Nephron (organoid): ENCODE measurements around the gene PACRG.
A peak's percentile ranks its signal among the peaks of the same experiment; 100 is the strongest.

Experiments
- H3K27ac Mint-ChIP-seq, 3 experiments: 2 replicates each; pipeline ENCODE4 v1.8.0; 2020; ENCODE audit warnings: mixed read lengths in 3 of 3, mild to moderate bottlenecking in 2 of 3, moderate library complexity in 1 of 3
- H3K27me3 Mint-ChIP-seq: 2 replicates; pipeline ENCODE4 v1.8.0; 2021; ENCODE audit warnings: low read depth, mild to moderate bottlenecking, moderate library complexity, mixed read lengths
- H3K36me3 Mint-ChIP-seq: 2 replicates; pipeline ENCODE4 v1.8.0; 2020; ENCODE audit warnings: low read depth, mixed read lengths
- H3K4me1 Mint-ChIP-seq: 2 replicates; pipeline ENCODE4 v1.8.0; 2020; ENCODE audit warnings: mixed read lengths
- H3K4me3 Mint-ChIP-seq, 3 experiments: 2 replicates each; pipeline ENCODE4 v1.8.0; 2020; ENCODE audit warnings: mild to moderate bottlenecking in 3 of 3, mixed read lengths in 3 of 3, moderate library complexity in 2 of 3
- H3K9me3 Mint-ChIP-seq: 2 replicates; pipeline ENCODE4 v1.8.0; 2020; ENCODE audit warnings: mixed read lengths
- CTCF ChIP-seq, 3 experiments: fragments of 200-600 bp; sonication (generic); IDR thresholded peaks; one replicate each; pipeline ENCODE4 v1.5.0; 2021; ENCODE audit warnings: antibody characterized with exemption in 3 of 3; ENCODE audit not compliant: unreplicated experiment in 3 of 3

The PACRG gene

GRCh38 chr6:162904069-162904663, 176.4 kb downstream of the PACRG start:
- no peaks in the 10 kb centered on the region for H3K36me3 Mint-ChIP-seq
- H3K27me3 Mint-ChIP-seq: no peaks in the 10 kb centered on the region
- H3K4me1 Mint-ChIP-seq: no peaks in the 10 kb centered on the region

GRCh38 chr6:162906479-162906878, 178.7 kb downstream of the PACRG start:
- no peak for TF ChIP-seq CTCF (IDR thresholded peaks at IDR 0.05; ENCODE audit: unreplicated experiment in 3 of 3)
- Mint-ChIP-seq H3K36me3 (no peaks in the 10 kb centered on the region), H3K9me3 (peaks cover 2% of the 10 kb centered on the region), H3K4me1 (no peaks in the 10 kb centered on the region), H3K27ac (no peak overlapping the region), H3K27me3 (no peaks in the 10 kb centered on the region), H3K4me3 (no peak overlapping the region)

More at GRCh38 chr6:162904069-162904663, 176.4 kb downstream of the PACRG start:
- H3K9me3 Mint-ChIP-seq: peaks cover 2% of the 10 kb centered on the region
- TF ChIP-seq CTCF (IDR thresholded peaks at IDR 0.05; ENCODE audit: unreplicated experiment in 3 of 3): no peak
- no peak overlapping the region for H3K27ac Mint-ChIP-seq
- H3K4me3 Mint-ChIP-seq: no peak overlapping the region

- no peaks in the 10 kb centered on the region for H3K27me3 Mint-ChIP-seq
- H3K4me1 Mint-ChIP-seq: no peaks in the 10 kb centered on the region
- H3K4me3 Mint-ChIP-seq: no peak overlapping the region
- H3K27ac Mint-ChIP-seq: no peak overlapping the region
- no peaks in the 10 kb centered on the region for H3K36me3 Mint-ChIP-seq
- H3K9me3 Mint-ChIP-seq: peaks cover 2% of the 10 kb centered on the region
- TF ChIP-seq CTCF (IDR thresholded peaks at IDR 0.05; ENCODE audit: unreplicated experiment in 3 of 3): peak in 1 of 3 experiments; percentile 39
Measured at GRCh38 chr6:162907876-162908481, 180.2 kb downstream of the PACRG start.

- TF ChIP-seq CTCF (IDR thresholded peaks at IDR 0.05; ENCODE audit: unreplicated experiment in 3 of 3): no peak
- H3K36me3 Mint-ChIP-seq: peaks cover 3% of the 10 kb centered on the region
- no peak overlapping the region for H3K27ac Mint-ChIP-seq
- peaks cover 6% of the 10 kb centered on the region for H3K9me3 Mint-ChIP-seq
- no peak overlapping the region for H3K4me3 Mint-ChIP-seq
- H3K4me1 Mint-ChIP-seq: no peaks in the 10 kb centered on the region
- no peaks in the 10 kb centered on the region for H3K27me3 Mint-ChIP-seq
Measured at GRCh38 chr6:162913206-162913605, 185.4 kb downstream of the PACRG start.

- H3K27ac Mint-ChIP-seq: no peak overlapping the region
- TF ChIP-seq CTCF (IDR thresholded peaks at IDR 0.05; ENCODE audit: unreplicated experiment in 3 of 3): no peak
- peaks cover 6% of the 10 kb centered on the region for H3K9me3 Mint-ChIP-seq
- H3K4me3 Mint-ChIP-seq: no peak overlapping the region
- H3K36me3 Mint-ChIP-seq: peaks cover 3% of the 10 kb centered on the region
- no peaks in the 10 kb centered on the region for H3K4me1 Mint-ChIP-seq
- no peaks in the 10 kb centered on the region for H3K27me3 Mint-ChIP-seq
Measured at GRCh38 chr6:162917506-162917905, 189.7 kb downstream of the PACRG start.

GRCh38 chr6:162921062-162921461, 193.3 kb downstream of the PACRG start:
- Mint-ChIP-seq H3K27ac (no peak overlapping the region), H3K4me1 (no peaks in the 10 kb centered on the region), H3K4me3 (no peak overlapping the region), H3K36me3 (peaks cover 3% of the 10 kb centered on the region), H3K9me3 (peaks cover 37% of the 10 kb centered on the region), H3K27me3 (no peaks in the 10 kb centered on the region)
- TF ChIP-seq CTCF (IDR thresholded peaks at IDR 0.05; ENCODE audit: unreplicated experiment in 3 of 3): no peak
